Transverse colon (tissue), 4 donors: Measurements from ENCODE around the gene POLR3C. TPM values are rescaled to one million over a fixed set of nuclear protein-coding genes. Genes with fewer than 3 reads are reported as not detected.
A peak's percentile ranks its signal among the peaks of the same experiment; 100 is the strongest.
"Not testable (repeated sequence)": the region's sequence is repeated elsewhere in the genome, so short reads cannot be mapped to it uniquely, and the experiment has no call there.

ENCODE experiments used
- DNase-seq: peaks from one replicate; pipeline ENCODE4 v3.0.0-alpha.2; 2019
- H3K27ac ChIP-seq, 4 donors: fragments of 200-600 bp; sonication (generic); 2 replicates each; pipeline ENCODE4 v1.5.1; 2016 to 2018; ENCODE audit warnings: inconsistent platforms in 4 of 4
- H3K27me3 ChIP-seq: fragments of 200-600 bp; sonication (generic); 2 replicates; pipeline ENCODE4 v1.5.1; 2017; ENCODE audit warnings: inconsistent platforms
- H3K36me3 ChIP-seq, 4 donors: fragments of 200-600 bp; sonication (generic); 2 replicates each; pipeline ENCODE4 v1.5.1; 2017 to 2019; ENCODE audit warnings: inconsistent platforms in 4 of 4
- H3K4me1 ChIP-seq, 4 donors: fragments of 200-600 bp; sonication (generic); 2 replicates each; pipeline ENCODE4 v1.5.1; 2017 to 2020; ENCODE audit warnings: inconsistent platforms in 4 of 4
- H3K4me3 ChIP-seq, 4 donors: fragments of 200-600 bp; sonication (generic); 1 replicate in 1 of 4; 2 replicates in 3 of 4; pipeline versions ENCODE4 v1.5.1 to v1.6.1; 2017 to 2019; ENCODE audit warnings: inconsistent platforms in 4 of 4
- H3K9me3 ChIP-seq, 2 donors: fragments of 200-600 bp; sonication (generic); 2 replicates each; pipeline ENCODE4 v1.5.1; 2017 to 2019; ENCODE audit warnings: inconsistent platforms in 2 of 2
- EP300 ChIP-seq: sonication (generic); formaldehyde crosslinking; IDR thresholded peaks from one replicate; pipeline ENCODE4 v1.6.1; 2017; ENCODE audit warnings: antibody characterized with exemption, low read depth
- POLR2A ChIP-seq: fragments of 450-650 bp; IDR thresholded peaks from one replicate; pipeline ENCODE4 v1.6.1; 2016; ENCODE audit warnings: antibody characterized with exemption, mild to moderate bottlenecking, moderate library complexity
- POLR2AphosphoS5 ChIP-seq, 3 donors: sonication (generic); formaldehyde crosslinking; IDR thresholded peaks; one replicate each; pipeline ENCODE4 v1.6.1; 2016; ENCODE audit warnings: antibody characterized with exemption in 3 of 3
- WGBS, 2 donors: methylation state at CpG; one replicate each; pipeline ENCODE4 v1.1.5; 2018; ENCODE audit warnings: low coverage in 1 of 2; 5-methylcytosine and 5-hydroxymethylcytosine counted together
- in situ Hi-C, 4 donors: fragments of 200-750 bp; cut with MboI; loops; one replicate each; pipeline versions ENCODE4 v1.15.0 to v1.15.1; 2017; ENCODE audit warnings: low sequenced_read_pairs in 3 of 4, low pct_ligation_motif_present in 1 of 4, low pct_unique_long_range_greater_than_20kb in 1 of 4
- intact Hi-C: fragments of 100-400 bp; cut with DNase I; formaldehyde crosslinking; loops from one replicate; pipeline ENCODE4 v1.15.1; 2023; ENCODE audit warnings: low total_unique reads
- total RNA-seq, 4 donors: library from RNA; depleted of rRNA; stranded (reverse); fragments of >200 nt; gene quantifications; one replicate each; pipeline ENCODE4 v1.1.0, GENCODE V29; 2016
- TF ChIP-seq, protein P1 (sequence below), 5 experiments: fragments of 200-600 bp in 3 of 5; fragments of 450-650 bp in 2 of 5; sonication (generic) in 3 of 5; IDR thresholded peaks; 1 replicate in 2 of 5; 2 replicates in 3 of 5; pipeline ENCODE4 v1.5.1; 2016 to 2017; ENCODE audit warnings: antibody characterized with exemption in 5 of 5, inconsistent platforms in 3 of 5, mild to moderate bottlenecking in 2 of 5, moderate library complexity in 1 of 5

POLR3C gene
- total RNA-seq, 4 donors from 2014 or later, result 13.1 to 77.2 (median 29.0) TPM

- in situ Hi-C loops, result no loop called here
- Histone ChIP-seq H3K4me1 (peaks cover 0 to 17% (median 0%) of the 10 kb centered on the region in 4 donors), H3K4me3 (no peak overlapping the region), H3K36me3 (no peaks in the 10 kb centered on the region), H3K9me3 (no peaks in the 10 kb centered on the region), H3K27ac (no peak overlapping the region), H3K27me3 (no peaks in the 10 kb centered on the region)
- intact Hi-C loops, result no loop called here
- TF ChIP-seq, protein P1, sequence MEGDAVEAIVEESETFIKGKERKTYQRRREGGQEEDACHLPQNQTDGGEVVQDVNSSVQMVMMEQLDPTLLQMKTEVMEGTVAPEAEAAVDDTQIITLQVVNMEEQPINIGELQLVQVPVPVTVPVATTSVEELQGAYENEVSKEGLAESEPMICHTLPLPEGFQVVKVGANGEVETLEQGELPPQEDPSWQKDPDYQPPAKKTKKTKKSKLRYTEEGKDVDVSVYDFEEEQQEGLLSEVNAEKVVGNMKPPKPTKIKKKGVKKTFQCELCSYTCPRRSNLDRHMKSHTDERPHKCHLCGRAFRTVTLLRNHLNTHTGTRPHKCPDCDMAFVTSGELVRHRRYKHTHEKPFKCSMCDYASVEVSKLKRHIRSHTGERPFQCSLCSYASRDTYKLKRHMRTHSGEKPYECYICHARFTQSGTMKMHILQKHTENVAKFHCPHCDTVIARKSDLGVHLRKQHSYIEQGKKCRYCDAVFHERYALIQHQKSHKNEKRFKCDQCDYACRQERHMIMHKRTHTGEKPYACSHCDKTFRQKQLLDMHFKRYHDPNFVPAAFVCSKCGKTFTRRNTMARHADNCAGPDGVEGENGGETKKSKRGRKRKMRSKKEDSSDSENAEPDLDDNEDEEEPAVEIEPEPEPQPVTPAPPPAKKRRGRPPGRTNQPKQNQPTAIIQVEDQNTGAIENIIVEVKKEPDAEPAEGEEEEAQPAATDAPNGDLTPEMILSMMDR (IDR thresholded peaks at IDR 0.05), result no peak
- TF ChIP-seq POLR2A, result no peak
- TF ChIP-seq POLR2AphosphoS5 (IDR thresholded peaks at IDR 0.05), result no peak
- no peak for TF ChIP-seq EP300
- DNase-seq, result no peak
- WGBS, 2 donors, result 95% methylated on average over 7 of the region's 7 CpGs
Measured at GRCh38 chr1:145806844-145807243, 17.2 kb upstream of the POLR3C start.

GRCh38 chr1:145812977-145813810, 10.8 kb upstream of the POLR3C start:
- H3K36me3 ChIP-seq, in situ Hi-C loops, H3K9me3 ChIP-seq, H3K4me3 ChIP-seq, H3K27me3 ChIP-seq, H3K4me1 ChIP-seq, H3K27ac ChIP-seq, intact Hi-C loops, DNase-seq: not testable (repeated sequence)
- 71% methylated on average over 6 of the region's 6 CpGs; no CpG with 5 or more reads in 1 of the 2 donors for WGBS, 2 donors

- H3K4me3 ChIP-seq, H3K36me3 ChIP-seq, DNase-seq, in situ Hi-C loops, H3K9me3 ChIP-seq, H3K4me1 ChIP-seq, H3K27ac ChIP-seq, intact Hi-C loops, H3K27me3 ChIP-seq: not testable (repeated sequence)
- 82% methylated on average over 2 of the region's 6 CpGs; no CpG with 5 or more reads in 1 of the 2 donors for WGBS, 2 donors
Measured at GRCh38 chr1:145818095-145818494, 5.9 kb upstream of the POLR3C start.

- H3K4me3 ChIP-seq, H3K9me3 ChIP-seq, in situ Hi-C loops, H3K27me3 ChIP-seq, DNase-seq, intact Hi-C loops: not testable (repeated sequence)
- H3K4me1 ChIP-seq, result peaks cover 7 to 13% (median 12%) of the 10 kb centered on the region in 4 donors
- H3K27ac ChIP-seq, result peak overlapping the region in 1 of 4 donors; percentile 51
- peaks cover 0 to 14% (median 7%) of the 10 kb centered on the region in 4 donors for H3K36me3 ChIP-seq
- WGBS, 2 donors, result no CpG with 5 or more reads among the region's 16 CpGs
Measured at GRCh38 chr1:145822779-145823331, 1.1 kb upstream of the POLR3C start.

DNA sequence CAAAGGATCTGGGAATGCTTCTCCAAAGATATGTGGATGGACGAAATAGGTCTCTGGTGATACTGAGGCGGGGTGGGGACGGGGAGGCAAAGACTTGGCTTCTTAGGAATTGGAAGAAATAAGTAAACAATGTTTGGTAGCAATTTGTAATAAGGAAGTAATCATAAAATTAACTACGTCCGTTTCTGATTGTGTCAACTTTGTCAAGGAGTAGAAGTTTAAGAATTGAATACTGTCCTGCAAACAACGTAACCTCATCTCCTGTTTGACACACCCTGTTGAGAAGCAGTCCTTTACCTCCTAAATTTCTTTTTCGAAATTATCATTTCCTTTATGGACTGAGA, 471 bp downstream of the POLR3C start:
- TF ChIP-seq EP300 (no peak), POLR2A (no peak), POLR2AphosphoS5 (IDR thresholded peaks at IDR 0.05) (no peak)
- TF ChIP-seq, protein P1 (IDR thresholded peaks at IDR 0.05), result no peak
- H3K36me3 ChIP-seq, result peaks cover 0 to 30% (median 11%) of the 10 kb centered on the region in 4 donors
- H3K4me3 ChIP-seq, result peak overlapping the region; percentile 53 to 97 (median 73)
- intact Hi-C loops, result no loop called here
- no peaks in the 10 kb centered on the region for H3K27me3 ChIP-seq
- WGBS, 2 donors, result 0% methylated on average over 7 of the region's 7 CpGs
- no peaks in the 10 kb centered on the region for H3K9me3 ChIP-seq
- peaks cover 7 to 13% (median 12%) of the 10 kb centered on the region in 4 donors for H3K4me1 ChIP-seq
- H3K27ac ChIP-seq, result peak overlapping the region; percentile 89 to 95 (median 92)
- in situ Hi-C loops, result no loop called here
- DNase-seq, result no peak
